T-helper 1 cell treated with Interleukin-12 subunit alpha and Interleukin-12 subunit beta and Interleukin-4 antibody, amounts not matched to agents 30 ng/mL and 1 ng/mL, for 36 hours (primary cell): ENCODE data around the gene TUNAR. TPM values are rescaled to one million over a fixed set of nuclear protein-coding genes. Genes with fewer than 3 reads are reported as not detected.
"Not testable (repeated sequence)": the region's sequence is repeated elsewhere in the genome, so short reads cannot be mapped to it uniquely, and the experiment has no call there.

Source experiments
- intact Hi-C: fragments of 100-400 bp; cut with micrococcal nuclease; formaldehyde crosslinking; loops from one replicate; pipeline ENCODE4 v1.15.1; 2024
- total RNA-seq: library from RNA; stranded (reverse); gene quantifications from 2 replicates; pipeline ENCODE4 v1.2.3, GENCODE V29; 2022

The TUNAR gene
- total RNA-seq, 1 donor from 2014 or later, result not detected

DNA sequence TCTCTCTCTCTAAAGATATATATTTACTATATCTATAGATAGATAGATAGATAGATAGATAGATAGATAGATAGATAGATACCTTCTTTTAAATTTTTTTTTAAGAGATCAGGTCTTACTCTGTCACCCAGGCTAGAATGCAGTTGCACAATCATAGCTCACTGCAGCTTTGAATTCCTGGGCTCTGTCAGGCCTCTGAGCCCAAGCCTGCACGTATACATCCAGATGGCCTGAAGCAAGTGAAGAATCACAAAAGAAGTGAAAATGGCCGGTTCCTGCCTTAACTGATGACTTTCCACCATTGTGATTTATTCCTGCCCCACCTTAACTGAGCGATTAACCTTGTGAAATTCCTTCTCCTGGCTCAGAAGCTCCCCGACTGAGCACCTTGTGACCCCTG lies 91.4 kb downstream of the TUNAR start:
- intact Hi-C loops, result not testable (repeated sequence)

Other genes with a start within 250 kb of the TUNAR start
- not detected in 2 replicates for gene TCL1B, start 190.4 kb upstream of the TUNAR start, total RNA-seq
- not detected in 2 replicates for gene TCL1A, start 162.7 kb upstream of the TUNAR start, total RNA-seq
- gene C14orf132, start 162.5 kb downstream of the TUNAR start, total RNA-seq, result 0.12 and 0.39 TPM in 2 replicates